Endothelial cell of umbilical vein (primary cell): Measurements from ENCODE around the gene TMEM59L. TPM values are rescaled to one million over a fixed set of nuclear protein-coding genes. Genes with fewer than 3 reads are reported as not detected.

Experiments used
- BruUV-seq: library from RNA; stranded (reverse); fragments of 400-500 nt; replicated peaks from 2 replicates; lab custom pipeline; 2021; lab: Mats Ljungman, UMichigan
- CTCF ChIA-PET: fragments of 300-600, 350-600 bp; sonication (Branson Sonifier 250); formaldehyde crosslinking; loops from one replicate; lab custom pipeline; 2021; ENCODE audit warnings: antibody characterized with exemption, inconsistent platforms; lab: Charles Lee
- POLR2A ChIA-PET: fragments of 300-600, 350-600 bp; sonication (Branson Sonifier 250); formaldehyde crosslinking; loops from one replicate; lab custom pipeline; 2021; ENCODE audit warnings: antibody characterized with exemption, inconsistent platforms; lab: Charles Lee
- DNase-seq: peaks from one replicate; pipeline ENCODE4 v3.0.0-alpha.2; 2011; ENCODE audit warnings: low read depth, low spot score
- FAIRE-seq: peaks from 2 replicates; lab custom pipeline; 2011; peaks lifted over from hg19 to GRCh38; lab: Jason Lieb, UNC
- H2AFZ ChIP-seq: 2 replicates; pipeline ENCODE4 v1.6.0; 2012; ENCODE audit warnings: low read depth, low read length, control low read depth, inconsistent platforms
- H3K27ac ChIP-seq: 2 replicates; pipeline ENCODE4 v1.5.1; 2011; ENCODE audit warnings: low read depth, mild to moderate bottlenecking, control low read depth, low read length, moderate library complexity; ENCODE audit not compliant: insufficient read depth
- H3K27me3 ChIP-seq, 2 experiments: 2 replicates each; pipeline versions ENCODE4 v1.6.0 to v1.6.1; 2011; ENCODE audit warnings: low read length in 2 of 2, mixed read lengths in 1 of 2; ENCODE audit not compliant: control insufficient read depth in 2 of 2, insufficient read depth in 2 of 2
- H3K36me3 ChIP-seq, 2 experiments: 2 replicates in 1 of 2; 3 replicates in 1 of 2; pipeline ENCODE4 v1.5.1; 2011; ENCODE audit warnings: low read length in 2 of 2, mild to moderate bottlenecking in 1 of 2, moderate library complexity in 1 of 2; ENCODE audit not compliant: control insufficient read depth in 2 of 2, insufficient read depth in 2 of 2; ENCODE audit errors: extremely low read depth in 1 of 2
- H3K4me1 ChIP-seq: 3 replicates; pipeline ENCODE4 v1.5.1; 2011; ENCODE audit warnings: mild to moderate bottlenecking, low read length; ENCODE audit not compliant: control insufficient read depth, insufficient read depth; ENCODE audit errors: extremely low read depth
- H3K4me2 ChIP-seq: 2 replicates; pipeline ENCODE4 v1.6.1; 2011; ENCODE audit warnings: low read length, control low read depth, mixed read lengths; ENCODE audit not compliant: insufficient read depth
- H3K4me3 ChIP-seq, 3 experiments: fragments of 200-600 bp in 1 of 3; sonication (generic), shearing (Covaris generic) in 1 of 3; replicated peaks in 1 of 3; 2 replicates each; pipeline ENCODE4 v1.5.1; 2011 to 2016; ENCODE audit warnings: control low read depth in 3 of 3, low read length in 3 of 3, mild to moderate bottlenecking in 2 of 3, inconsistent platforms in 1 of 3, low read depth in 1 of 3, moderate library complexity in 1 of 3; ENCODE audit not compliant: insufficient read depth in 1 of 3
- H3K79me2 ChIP-seq: 2 replicates; pipeline ENCODE4 v1.6.0; 2012; ENCODE audit warnings: low read length, inconsistent platforms; ENCODE audit not compliant: control insufficient read depth, insufficient read depth
- H3K9ac ChIP-seq: replicated peaks from 2 replicates; pipeline ENCODE3; 2011; ENCODE audit warnings: low read length, control low read depth; ENCODE audit not compliant: insufficient read depth; ENCODE audit errors: extremely low read depth
- H3K9me1 ChIP-seq: replicated peaks from 3 replicates; pipeline ENCODE4 v1.6.0; 2011; ENCODE audit warnings: mild to moderate bottlenecking, low read length; ENCODE audit not compliant: control insufficient read depth, insufficient read depth; ENCODE audit errors: extremely low read depth
- H3K9me3 ChIP-seq: replicated peaks from 2 replicates; pipeline ENCODE4 v1.5.1; 2012; ENCODE audit warnings: low read length, inconsistent platforms; ENCODE audit not compliant: control insufficient read depth, insufficient read depth
- H4K20me1 ChIP-seq: replicated peaks from 2 replicates; pipeline ENCODE3; 2011; ENCODE audit warnings: mild to moderate bottlenecking, low read length; ENCODE audit not compliant: control insufficient read depth, insufficient read depth; ENCODE audit errors: extremely low read depth
- EZH2 ChIP-seq: IDR thresholded peaks from 2 replicates; pipeline ENCODE4 v1.6.1; 2012; ENCODE audit warnings: borderline replicate concordance, low read depth, mild to moderate bottlenecking, moderate library complexity, low read length, inconsistent platforms; ENCODE audit not compliant: severe bottlenecking
- FOS ChIP-seq: IDR thresholded peaks from 2 replicates; pipeline ENCODE4 v1.6.1; 2011; ENCODE audit warnings: mild to moderate bottlenecking, low read length, moderate library complexity, borderline replicate concordance; ENCODE audit not compliant: insufficient read depth
- GATA2 ChIP-seq: IDR thresholded peaks from 2 replicates; pipeline ENCODE4 v1.7.0; 2011; ENCODE audit warnings: low read depth, mild to moderate bottlenecking, moderate library complexity, mixed read lengths, low read length; ENCODE audit not compliant: insufficient read length, insufficient read depth
- JUN ChIP-seq: IDR thresholded peaks from 2 replicates; pipeline ENCODE4 v1.6.1; 2011; ENCODE audit warnings: borderline replicate concordance, low read depth; ENCODE audit not compliant: insufficient read length, insufficient read depth
- MYC ChIP-seq: IDR thresholded peaks from one replicate; pipeline ENCODE4 v1.6.1; 2011; ENCODE audit warnings: mild to moderate bottlenecking, low read depth, low read length
- POLR2A ChIP-seq: IDR thresholded peaks from 2 replicates; pipeline ENCODE4 v1.6.1; 2012; ENCODE audit warnings: low read depth, mild to moderate bottlenecking, control low read depth, low read length
- POLR2AphosphoS5 ChIP-seq: IDR thresholded peaks from 2 replicates; pipeline ENCODE4 v1.6.1; 2012; ENCODE audit warnings: low read depth, mild to moderate bottlenecking, control low read depth, low read length, moderate library complexity; ENCODE audit not compliant: insufficient read depth
- dilution Hi-C: fragments of 300-500 bp; cut with MboI; formaldehyde crosslinking; loops from one replicate; pipeline ENCODE4 v1.15.0; 2019; ENCODE audit warnings: low sequenced_read_pairs; ENCODE audit not compliant: extremely low pct_ligation_motif_present
- intact Hi-C: fragments of 100-400 bp; cut with micrococcal nuclease; formaldehyde crosslinking; loops from one replicate; pipeline ENCODE4 v1.10.0; 2022
- polyA plus RNA-seq, 4 experiments: library from polyadenylated mRNA; depleted of rRNA in 3 of 4; stranded (reverse) in 3 of 4; unstranded in 1 of 4; fragments of >200 nt; gene quantifications; 2 replicates each; pipeline versions ENCODE4 v1.2.1 to v1.2.3, GENCODE V29; 2011 to 2012; ENCODE audit warnings: missing spikeins in 1 of 4
- total RNA-seq: library from RNA; stranded (reverse); gene quantifications from 2 replicates; pipeline ENCODE4 v1.2.3, GENCODE V29; 2021
- TF ChIP-seq, protein P1 (sequence below), 2 donors: IDR thresholded peaks; 1 replicate in 1 of 2; 2 replicates in 1 of 2; pipeline ENCODE4 v1.5.1; 2011; ENCODE audit warnings: low read length in 2 of 2, mild to moderate bottlenecking in 2 of 2, moderate library complexity in 2 of 2, control low read depth in 1 of 2, inconsistent platforms in 1 of 2, low read depth in 1 of 2; ENCODE audit not compliant: insufficient read depth in 1 of 2; ENCODE audit errors: extremely low read depth in 1 of 2
- TF ChIP-seq, protein P2 (sequence below): IDR thresholded peaks from 2 replicates; pipeline ENCODE4 v1.6.1; 2011; ENCODE audit not compliant: insufficient read depth, insufficient read length

Gene TMEM59L
- total and polyA plus RNA-seq, 2 donors (not counting 3 experiments of a cell fraction or from before 2014, with no cell fraction given), result 0.43 to 0.97 TPM

DNA sequence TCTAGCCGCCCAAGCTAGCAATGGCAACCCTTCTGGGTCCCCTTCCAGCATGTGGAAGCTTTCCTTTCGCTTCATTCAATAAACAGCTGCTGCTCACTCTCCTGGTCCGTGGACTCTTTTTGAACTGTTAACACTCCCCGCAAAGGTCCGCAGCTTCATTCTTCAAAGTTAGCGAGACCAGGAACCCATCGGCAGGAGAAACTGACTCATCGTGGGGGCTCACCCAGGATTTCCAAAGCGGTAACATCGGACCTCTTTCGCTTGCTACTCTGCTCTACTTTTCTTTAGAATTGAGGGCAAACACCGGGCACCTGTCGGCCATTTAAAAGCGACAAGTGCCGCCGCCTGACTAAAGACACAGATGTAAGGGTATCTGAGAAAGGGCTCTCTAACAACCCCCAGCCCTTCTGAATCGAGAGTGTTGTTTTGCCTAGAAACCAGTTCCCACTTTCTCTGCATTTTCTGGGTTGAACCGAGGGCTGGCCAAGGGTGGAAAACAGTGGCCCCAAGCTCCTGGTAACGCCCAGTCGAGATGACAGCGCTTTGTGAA is 35.2 kb upstream of the TMEM59L start:
- intact Hi-C loops, result no loop called here

More for the DNA sequence above, 35.2 kb upstream of the TMEM59L start:
- Histone ChIP-seq H3K27me3 (no peaks in the 10 kb centered on the region), H3K79me2 (peaks cover 17% of the 10 kb centered on the region), H3K9me1 (no peaks in the 10 kb centered on the region), H3K36me3 (peaks cover 4 to 19% of the 10 kb centered on the region in 2 experiments), H3K9ac (no peak overlapping the region), H3K4me1 (peaks cover 13% of the 10 kb centered on the region), H3K4me3 (no peak overlapping the region), H3K27ac (no peak overlapping the region), H3K4me2 (no peak overlapping the region), H3K9me3 (no peaks in the 10 kb centered on the region), H4K20me1 (no peaks in the 10 kb centered on the region), H2AFZ (no peak overlapping the region)
- no TSS peak for BruUV-seq
- ChIA-PET POLR2A (no interaction called here), CTCF (interaction anchor here (1.4 to 2.3 kb wide), 3 partner anchors 12 to 56 kb away, joined by 3 to 8 read pairs (median 4); partner anchors contain the start of genes ELL and REX1BD)
- dilution Hi-C loops, result no loop called here
- TF ChIP-seq, protein P1, sequence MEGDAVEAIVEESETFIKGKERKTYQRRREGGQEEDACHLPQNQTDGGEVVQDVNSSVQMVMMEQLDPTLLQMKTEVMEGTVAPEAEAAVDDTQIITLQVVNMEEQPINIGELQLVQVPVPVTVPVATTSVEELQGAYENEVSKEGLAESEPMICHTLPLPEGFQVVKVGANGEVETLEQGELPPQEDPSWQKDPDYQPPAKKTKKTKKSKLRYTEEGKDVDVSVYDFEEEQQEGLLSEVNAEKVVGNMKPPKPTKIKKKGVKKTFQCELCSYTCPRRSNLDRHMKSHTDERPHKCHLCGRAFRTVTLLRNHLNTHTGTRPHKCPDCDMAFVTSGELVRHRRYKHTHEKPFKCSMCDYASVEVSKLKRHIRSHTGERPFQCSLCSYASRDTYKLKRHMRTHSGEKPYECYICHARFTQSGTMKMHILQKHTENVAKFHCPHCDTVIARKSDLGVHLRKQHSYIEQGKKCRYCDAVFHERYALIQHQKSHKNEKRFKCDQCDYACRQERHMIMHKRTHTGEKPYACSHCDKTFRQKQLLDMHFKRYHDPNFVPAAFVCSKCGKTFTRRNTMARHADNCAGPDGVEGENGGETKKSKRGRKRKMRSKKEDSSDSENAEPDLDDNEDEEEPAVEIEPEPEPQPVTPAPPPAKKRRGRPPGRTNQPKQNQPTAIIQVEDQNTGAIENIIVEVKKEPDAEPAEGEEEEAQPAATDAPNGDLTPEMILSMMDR (IDR thresholded peaks at IDR 0.05; ENCODE audit: extremely low read depth in 1 of 2, insufficient read depth in 1 of 2, low read depth in 1 of 2, low read length in 2 of 2), result no peak
- TF ChIP-seq GATA2, result no peak
- no peak for TF ChIP-seq MYC
- no peak for TF ChIP-seq POLR2AphosphoS5
- TF ChIP-seq, protein P2, sequence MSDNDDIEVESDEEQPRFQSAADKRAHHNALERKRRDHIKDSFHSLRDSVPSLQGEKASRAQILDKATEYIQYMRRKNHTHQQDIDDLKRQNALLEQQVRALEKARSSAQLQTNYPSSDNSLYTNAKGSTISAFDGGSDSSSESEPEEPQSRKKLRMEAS, result no peak
- no peak for TF ChIP-seq FOS
- TF ChIP-seq POLR2A, result no peak
- TF ChIP-seq JUN, result no peak
- no peak for TF ChIP-seq EZH2
- FAIRE-seq (no peak), DNase-seq (no peak)
